ENCODE data around the gene TMED6. TPM values are rescaled to one million over a fixed set of nuclear protein-coding genes. Genes with fewer than 3 reads are reported as not detected.

TMED6 gene
- not detected in 2 replicates for total RNA-seq

DNA sequence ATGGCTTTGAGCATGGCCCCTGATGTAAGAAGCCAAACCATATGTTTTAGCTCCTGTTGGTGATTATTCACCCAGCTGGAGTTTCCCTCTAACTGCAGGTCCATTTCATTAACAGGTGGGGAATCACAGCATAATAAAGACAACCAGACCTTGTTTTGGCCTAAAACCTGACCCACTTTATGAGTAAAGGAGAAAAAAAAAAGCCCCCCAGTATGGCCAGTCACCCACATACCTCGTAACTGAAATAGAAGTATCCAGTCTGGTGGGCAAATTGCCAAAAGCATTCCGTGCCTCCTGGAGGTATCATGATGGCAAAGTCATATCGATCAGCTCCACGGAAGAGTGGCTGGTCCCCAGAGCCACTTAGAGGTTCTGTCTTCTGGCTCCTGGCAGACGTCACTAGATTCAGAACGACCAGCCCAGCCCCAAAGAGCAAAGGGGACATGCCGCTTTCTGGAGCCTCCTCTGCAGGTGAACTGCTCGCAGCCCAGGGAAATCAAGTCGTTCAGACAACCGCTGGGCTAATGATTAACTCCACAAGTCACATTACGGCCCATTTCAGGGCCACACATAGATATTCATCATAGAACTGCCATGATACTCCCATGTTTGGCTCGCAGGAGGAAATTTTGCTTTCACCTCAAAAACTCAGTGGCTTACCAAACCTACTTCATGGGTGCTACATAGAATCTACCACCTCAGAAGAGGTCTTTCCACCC is at the start of gene TMED6:
Gene TMED6 (minus strand): TSS at position 478 of the 719 bp plus-strand sequence. CDS start 33 bp downstream, at position 445.

DNA sequence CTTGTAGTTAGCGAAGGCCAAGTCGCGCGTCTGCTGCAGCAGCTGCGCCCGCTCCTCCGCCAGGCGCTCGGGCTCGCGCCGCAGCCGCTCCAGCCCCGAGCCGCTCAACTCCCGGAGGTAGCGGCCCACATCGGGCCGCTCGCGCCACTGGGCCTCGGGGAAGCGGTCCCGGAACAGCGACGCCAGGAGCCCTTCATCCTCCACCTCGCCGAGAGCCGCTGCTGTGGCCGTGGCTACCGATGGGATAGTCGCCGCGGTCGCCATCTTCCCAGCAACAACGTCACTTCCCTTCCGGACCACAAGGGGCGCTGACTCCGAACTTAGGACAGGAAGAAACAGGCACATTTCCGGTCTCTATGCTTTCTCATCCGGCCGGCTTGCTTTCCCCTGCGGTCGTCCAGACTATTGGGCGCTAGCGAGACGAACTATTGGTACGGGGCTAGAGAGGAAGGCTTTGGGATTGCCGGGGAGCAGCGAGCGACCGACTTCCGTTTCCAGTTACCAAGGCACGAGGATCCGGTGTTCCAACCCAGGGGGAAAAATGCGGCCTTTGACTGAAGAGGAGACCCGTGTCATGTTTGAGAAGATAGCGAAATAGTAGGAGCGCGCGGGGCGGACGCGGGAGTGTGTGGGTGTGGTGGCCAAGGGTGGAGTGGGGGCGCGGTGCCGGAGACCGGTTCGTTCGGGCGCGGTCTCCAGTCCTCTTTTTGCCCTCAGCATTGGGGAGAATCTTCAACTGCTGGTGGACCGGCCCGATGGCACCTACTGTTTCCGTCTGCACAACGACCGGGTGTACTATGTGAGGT is 12.1 kb downstream of the TMED6 start, which contains the start of the genes COG8 and NIP7:
Gene COG8 (minus strand): TSS at position 276 of the 806 bp plus-strand sequence. CDS start 12 bp downstream, at position 264.
Gene NIP7 (plus strand): TSS at position 484 of the 806 bp plus-strand sequence. CDS start 58 bp downstream, at position 542.

DNA sequence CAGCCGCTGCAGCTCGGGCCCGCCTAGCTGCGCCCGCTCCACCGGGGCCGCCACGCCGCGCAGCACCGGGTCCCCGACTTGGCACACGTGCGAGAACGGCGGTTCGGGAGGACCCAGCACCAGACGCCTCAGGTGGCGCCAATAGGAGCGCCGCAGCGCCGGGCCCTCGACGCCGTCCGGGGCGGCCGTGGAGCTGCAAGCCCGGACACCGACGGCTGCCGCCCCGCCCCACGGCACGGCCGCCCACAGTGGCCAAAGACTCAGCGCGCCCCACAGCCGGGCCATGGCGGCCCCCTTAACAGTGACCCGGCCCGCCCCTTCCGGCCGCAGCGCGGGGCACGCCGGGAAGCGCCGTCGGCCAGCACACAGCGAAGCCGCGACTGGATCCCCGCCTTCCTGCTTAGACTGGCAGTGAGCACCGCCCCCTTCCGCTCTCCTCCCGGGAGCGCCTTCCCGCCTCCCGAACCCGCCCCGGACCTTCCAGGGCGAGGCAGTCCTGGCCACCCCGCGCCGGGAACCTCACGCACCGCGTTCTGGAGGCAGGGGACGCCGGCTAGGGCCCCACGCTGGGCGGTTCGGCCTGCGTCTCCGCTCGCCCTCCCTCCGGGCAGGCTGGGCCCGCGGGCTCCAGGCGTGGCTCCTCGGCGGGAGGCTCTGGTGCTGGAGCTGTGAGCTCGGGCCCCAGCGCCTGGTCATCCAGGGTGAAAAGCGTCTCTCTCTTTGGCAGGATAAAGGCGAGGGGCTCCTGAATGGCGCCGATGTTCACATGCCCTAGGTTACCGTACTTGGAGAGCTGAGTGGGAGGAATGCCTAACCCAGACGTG is 21.1 kb downstream of the TMED6 start, which contains the start of gene PDF:
Gene PDF (minus strand): TSS at position 303 of the 824 bp plus-strand sequence. CDS start 18 bp downstream, at position 285.

DNA sequence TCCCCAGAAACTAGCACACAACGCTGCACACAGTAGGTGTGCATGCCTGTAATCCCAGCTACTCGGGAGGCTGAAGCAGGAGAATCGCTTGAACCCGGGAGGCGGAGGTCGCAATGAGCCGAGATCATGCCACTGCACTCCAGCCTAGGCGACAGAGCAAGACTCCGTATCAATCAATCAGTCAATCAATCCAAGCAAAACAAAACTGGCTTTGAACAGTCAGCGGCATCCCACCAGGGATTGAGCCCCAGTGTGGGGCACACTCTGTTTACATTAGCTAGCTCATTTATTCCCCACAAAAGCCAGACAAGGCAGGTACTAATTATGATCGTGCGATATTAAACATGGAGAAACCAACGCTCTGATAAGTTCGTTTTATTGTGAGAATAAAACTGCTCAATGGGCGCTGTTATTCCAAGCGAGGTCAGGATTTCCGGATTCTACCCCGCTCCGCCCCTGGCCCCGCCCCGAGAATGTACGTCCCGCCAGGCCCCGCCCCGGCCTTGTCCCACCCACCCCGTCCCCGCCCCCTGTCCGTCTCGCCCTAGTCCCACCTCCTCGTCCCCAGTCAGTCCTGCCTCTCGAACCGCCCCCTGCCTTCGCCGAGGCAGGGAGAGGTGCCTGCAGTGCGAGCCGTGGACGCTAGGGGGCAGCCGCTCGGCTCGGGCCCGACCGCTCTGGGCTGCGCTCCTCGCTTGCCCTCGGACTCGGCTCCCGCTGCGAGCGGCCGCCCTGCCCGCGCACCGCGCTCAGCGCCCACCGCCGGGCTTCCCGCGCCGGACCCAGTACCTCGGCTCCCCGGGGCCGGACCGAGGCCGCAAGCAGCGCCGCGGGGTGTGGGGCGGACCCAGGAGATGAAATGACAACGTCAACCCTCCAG is 40.7 kb downstream of the TMED6 start, which contains the start of gene VPS4A:
Gene VPS4A (plus strand): TSS at position 698 of the 880 bp plus-strand sequence. CDS start 162 bp downstream, at position 860.

Other genes starting within 250 kb of the TMED6 start
- gene HAS3, start 246.1 kb downstream of the TMED6 start, total RNA-seq: 1.0 and 3.6 TPM in 2 replicates
- gene CHTF8, start 219.2 kb downstream of the TMED6 start, total RNA-seq: 98.4 and 111 TPM in 2 replicates
- gene UTP4, start 219.1 kb downstream of the TMED6 start, total RNA-seq: 21.9 and 36.8 TPM in 2 replicates
- 26.7 and 29.8 TPM in 2 replicates for gene SNTB2, start 164.6 kb downstream of the TMED6 start, total RNA-seq
- 26.5 and 37.5 TPM in 2 replicates for gene VPS4A, start 40.4 kb downstream of the TMED6 start, total RNA-seq
- 23.3 and 30.1 TPM in 2 replicates for gene PDF, start 21.2 kb downstream of the TMED6 start, total RNA-seq
- gene COG8, start 12.2 kb downstream of the TMED6 start, total RNA-seq: 47.6 and 63.3 TPM in 2 replicates
- gene NIP7, start 12.0 kb downstream of the TMED6 start, total RNA-seq: 16.0 and 28.0 TPM in 2 replicates
- gene TERF2, start 34.2 kb upstream of the TMED6 start, total RNA-seq: 7.8 and 12.5 TPM in 2 replicates
- 37.6 and 79.5 TPM in 2 replicates for gene CYB5B, start 72.8 kb upstream of the TMED6 start, total RNA-seq
- gene NFAT5, start 214.2 kb upstream of the TMED6 start, total RNA-seq: 8.6 and 24.1 TPM in 2 replicates